DND-41 (cell line): ENCODE results near the gene FAS.

Experiments
- ATAC-seq: fragments of 200-7000 bp; cut with Tn5 transposase; 3 replicates; pipeline ENCODE4 v1.9.1; 2021; ENCODE audit warnings: low read depth; ENCODE audit not compliant: insufficient read depth
- DNase-seq: peaks from one replicate; pipeline ENCODE4 v3.0.0-alpha.2; 2020
- H2AFZ ChIP-seq: 2 replicates; pipeline ENCODE4 v1.6.0; 2012; ENCODE audit warnings: low read depth, low read length
- H3K27ac ChIP-seq: 2 replicates; pipeline ENCODE4 v1.5.1; 2012; ENCODE audit warnings: low read length, inconsistent platforms
- H3K27me3 ChIP-seq: fragments of 200-600 bp; sonication (generic); 2 replicates; pipeline ENCODE4 v1.6.0; 2012; ENCODE audit warnings: low read length, mild to moderate bottlenecking, inconsistent platforms; ENCODE audit not compliant: insufficient read depth, poor library complexity
- H3K36me3 ChIP-seq: 2 replicates; pipeline ENCODE4 v1.5.1; 2012; ENCODE audit warnings: low read length, inconsistent platforms; ENCODE audit not compliant: insufficient read depth
- H3K4me1 ChIP-seq: 2 replicates; pipeline ENCODE4 v1.5.1; 2012; ENCODE audit warnings: mild to moderate bottlenecking, low read length; ENCODE audit not compliant: insufficient read depth
- H3K4me2 ChIP-seq: 2 replicates; pipeline ENCODE4 v1.6.0; 2012; ENCODE audit warnings: mild to moderate bottlenecking, moderate library complexity, low read length, inconsistent platforms; ENCODE audit not compliant: insufficient read depth
- H3K4me3 ChIP-seq, 2 experiments: fragments of 200-600 bp in 1 of 2; shearing (Covaris generic) in 1 of 2; 2 replicates each; pipeline ENCODE4 v1.5.1; 2012 to 2016; ENCODE audit warnings: inconsistent platforms in 2 of 2, low read length in 2 of 2, mild to moderate bottlenecking in 2 of 2, low read depth in 1 of 2, moderate library complexity in 1 of 2
- H3K79me2 ChIP-seq: 2 replicates; pipeline ENCODE4 v1.6.0; 2012; ENCODE audit warnings: low read length, inconsistent platforms; ENCODE audit not compliant: insufficient read depth
- H3K9ac ChIP-seq: 2 replicates; pipeline ENCODE4 v1.6.0; 2012; ENCODE audit warnings: low read depth, mild to moderate bottlenecking, inconsistent platforms, low read length, moderate library complexity
- H3K9me3 ChIP-seq: 2 replicates; pipeline ENCODE4 v1.5.1; 2012; ENCODE audit warnings: low read length, moderate library complexity, mild to moderate bottlenecking, inconsistent platforms; ENCODE audit not compliant: insufficient read depth, severe bottlenecking
- H4K20me1 ChIP-seq: 2 replicates; pipeline ENCODE4 v1.6.0; 2012; ENCODE audit warnings: low read length; ENCODE audit not compliant: insufficient read depth
- EZH2 ChIP-seq: IDR thresholded peaks from 3 replicates; pipeline ENCODE4 v1.6.1; 2012; ENCODE audit warnings: borderline replicate concordance, low read depth, mild to moderate bottlenecking, moderate library complexity, low read length, inconsistent platforms; ENCODE audit not compliant: severe bottlenecking
- TF ChIP-seq, protein P1 (sequence below): IDR thresholded peaks from 2 replicates; pipeline ENCODE4 v1.5.1; 2012; ENCODE audit warnings: borderline replicate concordance, low read length, moderate library complexity, mild to moderate bottlenecking; ENCODE audit not compliant: poor library complexity, severe bottlenecking; ENCODE audit errors: extremely low read depth

FAS gene

DNA sequence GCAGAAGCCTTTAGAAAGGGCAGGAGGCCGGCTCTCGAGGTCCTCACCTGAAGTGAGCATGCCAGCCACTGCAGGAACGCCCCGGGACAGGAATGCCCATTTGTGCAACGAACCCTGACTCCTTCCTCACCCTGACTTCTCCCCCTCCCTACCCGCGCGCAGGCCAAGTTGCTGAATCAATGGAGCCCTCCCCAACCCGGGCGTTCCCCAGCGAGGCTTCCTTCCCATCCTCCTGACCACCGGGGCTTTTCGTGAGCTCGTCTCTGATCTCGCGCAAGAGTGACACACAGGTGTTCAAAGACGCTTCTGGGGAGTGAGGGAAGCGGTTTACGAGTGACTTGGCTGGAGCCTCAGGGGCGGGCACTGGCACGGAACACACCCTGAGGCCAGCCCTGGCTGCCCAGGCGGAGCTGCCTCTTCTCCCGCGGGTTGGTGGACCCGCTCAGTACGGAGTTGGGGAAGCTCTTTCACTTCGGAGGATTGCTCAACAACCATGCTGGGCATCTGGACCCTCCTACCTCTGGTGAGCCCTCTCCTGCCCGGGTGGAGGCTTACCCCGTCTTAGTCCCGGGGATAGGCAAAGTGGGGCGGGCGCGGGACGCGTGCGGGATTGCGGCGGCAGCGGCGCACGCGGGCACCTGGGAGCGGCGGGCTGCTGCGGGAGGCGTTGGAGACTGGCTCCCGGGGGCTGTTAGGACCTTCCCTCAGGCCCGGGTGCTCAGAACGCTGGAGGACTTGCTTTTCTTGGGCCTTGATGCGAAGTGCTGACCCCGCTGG is at the start of gene FAS:
Gene FAS, plus strand, starts transcription at position 415 of the 777 bp plus-strand sequence. Its CDS starts 79 bp downstream, at position 494.
- peak; percentile 82 for DNase-seq
- TF ChIP-seq EZH2, result no peak
- TF ChIP-seq, protein P1, sequence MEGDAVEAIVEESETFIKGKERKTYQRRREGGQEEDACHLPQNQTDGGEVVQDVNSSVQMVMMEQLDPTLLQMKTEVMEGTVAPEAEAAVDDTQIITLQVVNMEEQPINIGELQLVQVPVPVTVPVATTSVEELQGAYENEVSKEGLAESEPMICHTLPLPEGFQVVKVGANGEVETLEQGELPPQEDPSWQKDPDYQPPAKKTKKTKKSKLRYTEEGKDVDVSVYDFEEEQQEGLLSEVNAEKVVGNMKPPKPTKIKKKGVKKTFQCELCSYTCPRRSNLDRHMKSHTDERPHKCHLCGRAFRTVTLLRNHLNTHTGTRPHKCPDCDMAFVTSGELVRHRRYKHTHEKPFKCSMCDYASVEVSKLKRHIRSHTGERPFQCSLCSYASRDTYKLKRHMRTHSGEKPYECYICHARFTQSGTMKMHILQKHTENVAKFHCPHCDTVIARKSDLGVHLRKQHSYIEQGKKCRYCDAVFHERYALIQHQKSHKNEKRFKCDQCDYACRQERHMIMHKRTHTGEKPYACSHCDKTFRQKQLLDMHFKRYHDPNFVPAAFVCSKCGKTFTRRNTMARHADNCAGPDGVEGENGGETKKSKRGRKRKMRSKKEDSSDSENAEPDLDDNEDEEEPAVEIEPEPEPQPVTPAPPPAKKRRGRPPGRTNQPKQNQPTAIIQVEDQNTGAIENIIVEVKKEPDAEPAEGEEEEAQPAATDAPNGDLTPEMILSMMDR, result no peak

DNA sequence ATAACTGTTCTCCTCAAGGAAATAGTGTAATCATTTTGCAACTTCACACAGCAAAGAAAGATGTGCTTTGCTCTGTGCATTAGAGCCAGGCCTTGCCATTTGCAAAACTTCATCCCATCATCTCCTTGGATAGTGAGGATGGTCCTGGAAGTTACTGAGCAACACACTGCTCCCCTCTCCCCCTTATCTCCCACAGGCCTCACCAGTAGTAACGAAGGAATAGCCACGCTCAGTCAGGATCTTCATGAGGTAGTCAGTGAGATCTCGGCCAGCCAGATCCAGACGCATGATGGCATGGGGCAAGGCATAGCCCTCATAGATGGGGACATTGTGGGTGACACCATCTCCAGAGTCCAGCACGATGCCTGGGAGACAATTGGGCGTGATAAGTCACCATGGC is 49.6 kb upstream of the FAS start:
- H3K9ac ChIP-seq, result no peak overlapping the region
- TF ChIP-seq, protein P1, result no peak
- no peak for TF ChIP-seq EZH2

More for the DNA sequence above, at the start of gene FAS:
- H2AFZ ChIP-seq, result peak within 1 kb of the TSS; percentile 95
- H3K27ac ChIP-seq, result peak within 1 kb of the TSS; percentile 73
- H3K79me2 ChIP-seq, result no peaks in the 10 kb centered on the region
- no peaks in the 10 kb centered on the region for H3K27me3 ChIP-seq
- H3K36me3 ChIP-seq, result no peaks in the 10 kb centered on the region
- H3K9me3 ChIP-seq, result no peaks in the 10 kb centered on the region
- ATAC-seq, result peak; percentile 76
- peak within 1 kb of the TSS; percentile 71 to 82 for H3K4me3 ChIP-seq
- peak within 1 kb of the TSS; percentile 97 for H3K4me2 ChIP-seq
- H4K20me1 ChIP-seq, result no peaks in the 10 kb centered on the region
- peak within 1 kb of the TSS; percentile 74 for H3K9ac ChIP-seq
- H3K4me1 ChIP-seq, result peaks cover 42% of the 10 kb centered on the region

DNA sequence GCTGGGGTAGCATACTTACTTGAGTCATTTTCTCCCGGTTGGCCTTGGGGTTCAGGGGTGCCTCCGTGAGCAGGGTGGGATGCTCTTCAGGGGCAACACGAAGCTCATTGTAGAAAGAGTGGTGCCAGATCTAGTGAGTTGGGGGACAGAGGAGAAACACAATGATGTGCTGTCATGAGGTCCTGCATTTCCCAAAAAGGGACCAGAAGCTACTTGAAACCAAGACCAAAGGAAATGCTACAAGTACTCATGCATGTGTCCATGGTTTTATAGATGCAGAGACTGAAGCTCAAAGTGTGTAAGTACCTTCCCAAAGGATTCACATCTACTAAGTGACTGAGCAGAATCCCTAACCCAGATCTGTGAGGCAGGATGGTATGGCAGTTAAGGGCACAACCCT is 46.8 kb upstream of the FAS start:
- H3K36me3 ChIP-seq, result 0 out of 2 replicates have a peak, but pooled peaks cover 3% of the 10 kb centered on the region
- no peak for TF ChIP-seq EZH2
- TF ChIP-seq, protein P1, result no peak

More for the DNA sequence above, 49.6 kb upstream of the FAS start:
- Histone ChIP-seq H3K9me3 (no peaks in the 10 kb centered on the region), H3K27me3 (no peaks in the 10 kb centered on the region), H3K36me3 (0 out of 2 replicates have a peak, but pooled peaks cover 7% of the 10 kb centered on the region), H3K79me2 (no peaks in the 10 kb centered on the region), H3K4me1 (no peaks in the 10 kb centered on the region), H4K20me1 (no peaks in the 10 kb centered on the region), H3K4me2 (no peak overlapping the region), H2AFZ (no peak overlapping the region), H3K27ac (no peak overlapping the region), H3K4me3 (no peak overlapping the region)
- ATAC-seq (no peak), DNase-seq (no peak)

More for the DNA sequence above, 46.8 kb upstream of the FAS start:
- Histone ChIP-seq H3K4me3 (no peak overlapping the region), H3K9ac (no peak overlapping the region), H3K4me1 (no peaks in the 10 kb centered on the region), H3K27ac (no peak overlapping the region), H4K20me1 (no peaks in the 10 kb centered on the region), H3K27me3 (no peaks in the 10 kb centered on the region), H3K9me3 (no peaks in the 10 kb centered on the region), H3K4me2 (no peak overlapping the region), H3K79me2 (no peaks in the 10 kb centered on the region), H2AFZ (no peak overlapping the region)
- no peak for DNase-seq
- ATAC-seq, result no peak
